MCF 10A (cell line): ENCODE measurements around the gene POLR2E. TPM values are rescaled to one million over a fixed set of nuclear protein-coding genes. Genes with fewer than 3 reads are reported as not detected.
A peak's percentile ranks its signal among the peaks of the same experiment; 100 is the strongest.

Source experiments
- BruUV-seq: library from RNA; stranded (reverse); fragments of 400-500 nt; replicated peaks from 2 replicates; lab custom pipeline; 2021; lab: Mats Ljungman, UMichigan
- CTCF ChIA-PET: fragments of 300-600 bp; sonication (Branson Sonifier 250); formaldehyde crosslinking; extraction: SDS; loops from one replicate; lab custom pipeline; 2021; ENCODE audit warnings: antibody characterized with exemption, inconsistent platforms; lab: Yijun Ruan, JAX
- POLR2A ChIA-PET: fragments of 300-600, 350-650 bp; sonication (Branson Sonifier 250); formaldehyde crosslinking; extraction: SDS; loops from one replicate; lab custom pipeline; 2020; ENCODE audit warnings: antibody characterized with exemption, inconsistent platforms; lab: Yijun Ruan, JAX
- DNase-seq: peaks from one replicate; pipeline ENCODE4 v3.0.0-alpha.2; 2018; ENCODE audit not compliant: unreplicated experiment
- H3K27ac Mint-ChIP-seq: one replicate; pipeline ENCODE4 v1.8.0; 2022; ENCODE audit warnings: mild to moderate bottlenecking, low read depth, mixed read lengths; ENCODE audit not compliant: unreplicated experiment
- H3K27me3 Mint-ChIP-seq: one replicate; pipeline ENCODE4 v1.8.0; 2022; ENCODE audit warnings: mixed read lengths; ENCODE audit not compliant: insufficient read depth, unreplicated experiment
- H3K36me3 Mint-ChIP-seq: one replicate; pipeline ENCODE4 v1.8.0; 2022; ENCODE audit warnings: mild to moderate bottlenecking, moderate library complexity, mixed read lengths; ENCODE audit not compliant: insufficient read depth, unreplicated experiment
- H3K4me1 Mint-ChIP-seq: one replicate; pipeline ENCODE4 v1.8.0; 2022; ENCODE audit warnings: mixed read lengths; ENCODE audit not compliant: insufficient read depth, unreplicated experiment
- H3K4me3 Mint-ChIP-seq: one replicate; pipeline ENCODE4 v1.8.0; 2022; ENCODE audit warnings: mild to moderate bottlenecking, moderate library complexity, mixed read lengths; ENCODE audit not compliant: unreplicated experiment
- H3K9me3 Mint-ChIP-seq: one replicate; pipeline ENCODE4 v1.8.0; 2022; ENCODE audit warnings: mixed read lengths; ENCODE audit not compliant: unreplicated experiment
- CTCF ChIP-seq: fragments of 200-600 bp; IDR thresholded peaks from one replicate; pipeline ENCODE4 v1.8.0; 2022; ENCODE audit warnings: antibody characterized with exemption, mild to moderate bottlenecking; ENCODE audit not compliant: unreplicated experiment
- intact Hi-C: fragments of 100-400 bp; cut with micrococcal nuclease; formaldehyde crosslinking; loops from 2 replicates; pipeline ENCODE4 v1.14.1; 2022
- total RNA-seq: library from RNA; stranded (reverse); gene quantifications from 2 replicates; pipeline ENCODE4 v1.2.3, GENCODE V29; 2022

Gene POLR2E
- total RNA-seq, 1 experiment from 2014 or later: 184 TPM

- DNase-seq: no peak
- Mint-ChIP-seq H3K9me3 (no peaks in the 10 kb centered on the region), H3K27ac (peak overlapping the region; percentile 59), H3K4me3 (peak overlapping the region; percentile 72), H3K27me3 (no peaks in the 10 kb centered on the region), H3K4me1 (peaks cover 23% of the 10 kb centered on the region), H3K36me3 (peaks cover 6% of the 10 kb centered on the region)
- BruUV-seq: no TSS peak
- intact Hi-C loops: loop anchor here (5.0 kb wide), 1 partner anchor 34 kb away; the partner anchor contains the start of gene GPX4
- TF ChIP-seq CTCF: no peak
- POLR2A ChIA-PET: interaction anchor here (0.7 to 4.8 kb wide), 6 partner anchors 17 to 201 kb away, joined by 3 to 31 read pairs (median 9); partner anchors contain the start of genes CIRBP, CNN2 and GPX4
- CTCF ChIA-PET: interaction anchor here (0.8 kb wide), 1 partner anchor 35 kb away, joined by 3 read pairs; no protein-coding TSS in a partner anchor
These were observed 26.9 kb downstream of the POLR2E start for GRCh38 chr19:1068009-1069001.

GRCh38 chr19:1067341-1067957, 27.7 kb downstream of the POLR2E start:
- ChIA-PET POLR2A (interaction anchor here (0.7 to 4.8 kb wide), 8 partner anchors 17 to 202 kb away, joined by 3 to 31 read pairs (median 5); partner anchors contain the start of genes CIRBP, CNN2 and GPX4), CTCF (interaction anchor here (0.7 to 0.8 kb wide), 3 partner anchors 11 to 38 kb away, joined by 3 to 5 read pairs (median 5); no protein-coding TSS in a partner anchor)
- intact Hi-C loops: loop anchor here (5.0 kb wide), 1 partner anchor 35 kb away; the partner anchor contains the start of gene GPX4
- H3K4me1 Mint-ChIP-seq: peaks cover 23% of the 10 kb centered on the region
- H3K27ac Mint-ChIP-seq: no peak overlapping the region
- BruUV-seq: no TSS peak
- no peak for DNase-seq
- no peak for TF ChIP-seq CTCF
- no peaks in the 10 kb centered on the region for H3K9me3 Mint-ChIP-seq
- H3K27me3 Mint-ChIP-seq: no peaks in the 10 kb centered on the region
- peaks cover 6% of the 10 kb centered on the region for H3K36me3 Mint-ChIP-seq
- peak overlapping the region; percentile 72 for H3K4me3 Mint-ChIP-seq

GRCh38 chr19:1066748-1067340, 28.3 kb downstream of the POLR2E start, which contains the start of gene ARHGAP45:
Gene ARHGAP45, plus strand, starts transcription at chr19:1067167. Its CDS starts 239 bp downstream, at chr19:1067406.
- Mint-ChIP-seq H3K9me3 (no peaks in the 10 kb centered on the region), H3K27ac (peak within 1 kb of the TSS; percentile 77), H3K4me1 (peaks cover 23% of the 10 kb centered on the region), H3K36me3 (peaks cover 6% of the 10 kb centered on the region), H3K4me3 (peak within 1 kb of the TSS; percentile 72), H3K27me3 (no peaks in the 10 kb centered on the region)
- CTCF ChIA-PET: interaction anchor here (0.7 to 1.0 kb wide), 3 partner anchors 10 to 89 kb away, joined by 3 to 5 read pairs (median 5); no protein-coding TSS in a partner anchor
- intact Hi-C loops: loop anchor here (5.0 kb wide), 1 partner anchor 35 kb away; the partner anchor contains the start of gene GPX4
- no TSS peak for BruUV-seq
- POLR2A ChIA-PET: interaction anchor here (0.5 to 4.8 kb wide), 8 partner anchors 18 to 202 kb away, joined by 3 to 31 read pairs (median 5); partner anchors contain the start of genes CIRBP, CNN2 and GPX4
- no peak for TF ChIP-seq CTCF
- DNase-seq: peak; percentile 35
